ENCODE data around the gene TOR4A.
A peak's percentile ranks its signal among the peaks of the same experiment; 100 is the strongest.

TOR4A gene

GRCh38 chr9:137273611-137274320, 3.8 kb upstream of the TOR4A start:
- DNase-seq, result no peak

GRCh38 chr9:137275203-137275587, 2.3 kb upstream of the TOR4A start:
- no peak for DNase-seq

- DNase-seq, result no peak
Observed at GRCh38 chr9:137275588-137276472, 1.7 kb upstream of the TOR4A start.

- DNase-seq, result peak; percentile 33
Observed at GRCh38 chr9:137276473-137277328, 825 bp upstream of the TOR4A start.

GRCh38 chr9:137278061-137278701, 655 bp downstream of the TOR4A start:
- DNase-seq, result no peak

GRCh38 chr9:137278721-137279711, 1.5 kb downstream of the TOR4A start:
- no peak for DNase-seq

GRCh38 chr9:137279741-137280473, 2.4 kb downstream of the TOR4A start:
- no peak for DNase-seq

GRCh38 chr9:137280474-137281344, 3.2 kb downstream of the TOR4A start:
- no peak for DNase-seq

- no peak for DNase-seq
Observed at GRCh38 chr9:137281345-137282116, 4.0 kb downstream of the TOR4A start.

GRCh38 chr9:137286975-137287383, 9.5 kb downstream of the TOR4A start:
- peak; percentile 48 for DNase-seq

- DNase-seq, result no peak
Observed at GRCh38 chr9:137293094-137293481, 15.6 kb downstream of the TOR4A start.

GRCh38 chr9:137293482-137294090, 16.1 kb downstream of the TOR4A start:
- DNase-seq, result no peak

- peak; percentile 36 for DNase-seq
Observed at GRCh38 chr9:137294091-137294680, 16.7 kb downstream of the TOR4A start.

GRCh38 chr9:137294681-137295237, 17.2 kb downstream of the TOR4A start:
- no peak for DNase-seq

GRCh38 chr9:137295238-137295811, 17.8 kb downstream of the TOR4A start:
- DNase-seq, result peak; percentile 13

GRCh38 chr9:137295849-137296669, 18.5 kb downstream of the TOR4A start:
- DNase-seq, result no peak
